ENCODE data around the gene CRACDL. TPM values are rescaled to one million over a fixed set of nuclear protein-coding genes. Genes with fewer than 3 reads are reported as not detected.

Gene CRACDL
- total RNA-seq, 4 donors from 2014 or later = 5.7 to 11.8 (median 9.5) TPM

DNA sequence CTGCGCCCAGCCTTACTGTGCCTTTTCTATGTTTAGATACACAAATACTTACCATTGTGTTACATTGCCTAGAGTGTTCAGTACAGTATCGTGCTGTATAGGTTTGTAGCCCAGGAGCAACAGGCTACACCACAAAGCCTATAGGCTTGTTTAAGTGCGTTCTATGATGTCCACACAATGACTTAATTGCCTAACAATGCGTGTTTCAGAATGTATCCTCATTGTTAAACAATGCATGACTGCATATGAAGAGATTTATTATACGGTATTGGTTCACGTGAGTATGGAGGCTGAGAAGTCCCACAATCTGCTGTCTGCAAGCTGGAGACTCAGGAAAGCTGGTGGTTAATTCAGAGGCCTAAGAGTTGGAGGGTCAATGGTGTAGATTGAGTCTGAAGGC is 158.9 kb downstream of the CRACDL start:
- no peak for ATAC-seq (ENCODE audit: low FRiP score)
- TF ChIP-seq, protein P1, sequence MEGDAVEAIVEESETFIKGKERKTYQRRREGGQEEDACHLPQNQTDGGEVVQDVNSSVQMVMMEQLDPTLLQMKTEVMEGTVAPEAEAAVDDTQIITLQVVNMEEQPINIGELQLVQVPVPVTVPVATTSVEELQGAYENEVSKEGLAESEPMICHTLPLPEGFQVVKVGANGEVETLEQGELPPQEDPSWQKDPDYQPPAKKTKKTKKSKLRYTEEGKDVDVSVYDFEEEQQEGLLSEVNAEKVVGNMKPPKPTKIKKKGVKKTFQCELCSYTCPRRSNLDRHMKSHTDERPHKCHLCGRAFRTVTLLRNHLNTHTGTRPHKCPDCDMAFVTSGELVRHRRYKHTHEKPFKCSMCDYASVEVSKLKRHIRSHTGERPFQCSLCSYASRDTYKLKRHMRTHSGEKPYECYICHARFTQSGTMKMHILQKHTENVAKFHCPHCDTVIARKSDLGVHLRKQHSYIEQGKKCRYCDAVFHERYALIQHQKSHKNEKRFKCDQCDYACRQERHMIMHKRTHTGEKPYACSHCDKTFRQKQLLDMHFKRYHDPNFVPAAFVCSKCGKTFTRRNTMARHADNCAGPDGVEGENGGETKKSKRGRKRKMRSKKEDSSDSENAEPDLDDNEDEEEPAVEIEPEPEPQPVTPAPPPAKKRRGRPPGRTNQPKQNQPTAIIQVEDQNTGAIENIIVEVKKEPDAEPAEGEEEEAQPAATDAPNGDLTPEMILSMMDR (IDR thresholded peaks at IDR 0.05) = no peak

DNA sequence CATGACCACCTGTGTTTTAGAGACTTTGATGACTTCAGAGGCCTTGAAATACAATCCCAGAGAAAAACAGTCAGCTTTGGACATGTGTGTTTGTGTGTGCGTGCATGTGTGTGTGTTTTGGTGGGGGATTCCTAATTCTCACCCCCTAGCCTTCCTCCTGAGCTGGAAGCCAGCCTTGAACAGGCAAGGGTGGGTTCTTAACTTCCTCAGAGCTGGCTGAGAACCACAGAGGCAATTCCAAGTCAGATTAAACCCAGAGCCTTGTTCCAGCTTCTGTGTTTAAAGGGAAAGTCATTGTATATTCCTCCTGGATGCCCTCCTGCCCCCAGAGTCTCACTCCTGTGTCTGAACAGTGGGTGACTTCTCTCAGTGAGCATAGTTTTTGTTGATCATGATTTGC is 159.9 kb downstream of the CRACDL start:
- TF ChIP-seq, protein P1 (IDR thresholded peaks at IDR 0.05) = no peak
- DNase-seq (ENCODE audit: low spot score) (no peak), ATAC-seq (ENCODE audit: low FRiP score) (no peak)

More for the DNA sequence above, 158.9 kb downstream of the CRACDL start:
- DNase-seq (ENCODE audit: low spot score) = no peak

DNA sequence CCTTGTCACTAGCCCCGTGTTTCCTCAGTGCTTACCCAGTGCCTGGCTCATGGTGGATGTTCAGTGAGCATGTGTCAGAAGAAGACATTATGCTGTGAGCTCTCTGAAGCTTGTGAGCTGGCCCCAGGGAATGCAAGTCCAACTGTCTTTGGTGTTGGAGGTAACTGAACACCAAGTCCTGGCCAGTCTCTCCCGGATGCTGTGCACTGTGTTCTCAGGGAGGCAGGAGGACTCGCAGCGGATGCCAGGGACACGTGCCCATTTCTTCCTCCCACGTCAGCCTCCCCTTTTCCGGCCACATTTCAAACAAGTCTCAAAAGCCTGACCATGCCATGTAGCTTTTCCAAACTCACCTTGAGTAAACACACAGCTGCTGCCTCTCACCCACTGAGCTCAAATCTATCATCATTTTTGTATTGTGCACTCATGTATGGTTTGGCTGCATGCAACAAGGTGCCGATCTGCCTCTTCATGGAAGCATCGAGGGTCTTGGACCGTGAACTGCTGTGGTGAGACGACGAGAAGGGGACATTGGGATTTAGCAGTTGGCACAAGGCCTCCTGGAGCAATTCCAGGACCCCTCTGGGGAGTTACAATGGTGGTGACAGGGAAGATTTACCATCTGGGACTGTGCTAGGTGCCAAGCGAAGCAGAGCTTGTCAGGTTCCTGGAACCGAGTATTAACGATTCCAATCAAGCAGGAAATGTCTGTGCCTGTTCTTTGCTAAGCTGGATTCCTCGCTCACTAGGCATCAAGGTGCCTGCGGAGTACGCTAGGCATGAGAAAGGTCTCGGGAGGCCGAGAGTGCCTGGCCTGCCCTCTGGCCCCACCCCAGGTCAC is 160.7 kb downstream of the CRACDL start:
- ATAC-seq (ENCODE audit: low FRiP score) (no peak), DNase-seq (ENCODE audit: low spot score) (no peak)
- TF ChIP-seq, protein P1 (IDR thresholded peaks at IDR 0.05) = no peak

DNA sequence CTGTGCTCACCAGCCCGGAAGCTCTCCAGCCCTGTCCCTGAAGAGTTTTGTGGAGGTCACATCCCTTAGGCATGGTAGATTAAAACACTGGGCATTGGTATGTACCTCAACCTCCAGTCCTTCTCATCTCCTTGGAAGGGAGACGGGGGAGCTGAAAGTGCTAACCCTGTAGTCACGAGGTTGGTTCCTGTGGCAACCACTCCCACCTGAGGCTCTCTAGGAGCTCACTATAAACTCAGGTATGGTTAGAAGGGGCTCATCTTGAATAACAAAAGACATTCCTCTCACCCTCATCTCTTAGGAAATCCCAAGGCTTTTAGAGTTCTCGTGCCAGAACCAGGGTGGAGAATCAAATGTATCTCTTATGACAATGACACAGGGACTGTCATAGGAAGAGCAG is 162.1 kb downstream of the CRACDL start:
- ATAC-seq (ENCODE audit: low FRiP score) (no peak), DNase-seq (ENCODE audit: low spot score) (no peak)
- TF ChIP-seq, protein P1 (IDR thresholded peaks at IDR 0.05) = no peak

DNA sequence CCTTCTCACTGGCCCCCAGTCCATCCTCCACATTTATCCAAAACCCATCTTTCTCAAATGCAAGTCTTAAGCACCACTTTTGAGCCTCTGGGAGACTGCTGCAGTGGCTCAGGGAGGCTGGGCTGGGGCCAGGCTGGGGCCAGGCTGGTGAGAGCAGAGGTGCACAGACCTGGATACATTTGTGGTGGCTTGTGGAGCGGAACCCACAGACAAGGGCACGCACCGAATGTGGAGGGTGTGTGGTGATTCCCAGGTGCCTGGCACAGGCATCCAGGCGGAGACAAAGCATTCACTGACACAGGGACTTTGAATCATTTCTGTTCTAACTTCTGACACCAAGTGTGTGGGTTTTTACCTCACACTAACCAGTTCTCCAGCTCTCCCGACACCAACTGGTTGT is 162.9 kb downstream of the CRACDL start:
- TF ChIP-seq, protein P1 (IDR thresholded peaks at IDR 0.05) = no peak
- ATAC-seq (ENCODE audit: low FRiP score) (no peak), DNase-seq (ENCODE audit: low spot score) (no peak)

DNA sequence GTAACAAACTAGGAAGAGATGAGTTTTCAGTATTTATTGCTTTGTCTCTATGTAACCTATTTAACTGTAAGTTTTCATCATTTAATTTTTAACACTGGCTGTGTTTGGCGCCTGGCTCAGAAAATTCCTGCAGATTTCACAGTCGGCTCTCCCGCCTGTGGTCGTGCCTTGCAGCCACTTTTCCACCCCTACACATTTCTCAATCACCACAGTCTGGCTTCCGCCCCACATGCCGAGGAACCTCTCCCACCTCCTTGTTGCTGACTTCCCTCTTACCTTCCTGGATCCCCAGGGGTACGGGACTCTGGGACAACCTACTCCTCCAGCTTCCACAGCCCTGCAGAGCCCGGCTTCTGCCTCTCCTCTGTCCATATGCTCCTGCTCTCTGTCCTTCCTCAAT is 163.5 kb downstream of the CRACDL start:
- peak; percentile 31 for ATAC-seq (ENCODE audit: low FRiP score)
- TF ChIP-seq, protein P1 (IDR thresholded peaks at IDR 0.05) = no peak

More for the DNA sequence above, 163.5 kb downstream of the CRACDL start:
- DNase-seq (ENCODE audit: low spot score) = no peak
